ENCODE results near the gene CLINT1.

CLINT1 gene

DNA sequence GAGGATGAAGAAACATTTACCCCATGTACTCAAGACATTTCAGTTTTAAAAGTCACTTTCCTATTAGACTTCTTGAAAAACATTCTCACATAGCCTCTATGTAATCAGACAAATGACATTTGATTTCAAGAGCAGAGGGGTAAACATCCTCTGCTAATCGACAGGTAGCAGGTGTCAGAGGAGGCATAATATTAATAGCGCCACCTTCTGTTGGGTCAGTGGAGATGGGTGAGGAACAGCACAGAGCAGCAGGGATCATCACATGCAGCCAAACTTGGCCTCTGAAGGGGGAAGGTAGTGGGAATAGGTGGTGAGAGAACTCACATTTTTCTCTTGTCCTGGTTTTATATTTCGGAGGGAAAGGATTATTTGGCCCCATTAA is 118.7 kb downstream of the CLINT1 start:
- Histone ChIP-seq H3K4me2 (ENCODE audit: low read length) (no peak overlapping the region), H3K27ac (ENCODE audit: low read length) (no peak overlapping the region), H3K27me3 (ENCODE audit: low read depth, low read length) (no peaks in the 10 kb centered on the region), H3K36me3 (replicated peaks; ENCODE audit: low read depth, low read length) (peaks cover 12% of the 10 kb centered on the region), H3K4me1 (ENCODE audit: low read length) (peaks cover 10% of the 10 kb centered on the region; the same call in 1 of the 2 replicates), H4K20me1 (ENCODE audit: insufficient read depth, low read length) (no peaks in the 10 kb centered on the region), H2AFZ (ENCODE audit: low read depth, low read length) (no peak overlapping the region), H3K9ac (ENCODE audit: low read length) (no peak overlapping the region), H3K79me2 (ENCODE audit: low read length) (0 out of 2 replicates have a peak, but pooled peaks cover 4% of the 10 kb centered on the region), H3K9me3 (ENCODE audit: insufficient read depth, low read length) (no peaks in the 10 kb centered on the region), H3K4me3 (ENCODE audit: low read length) (no peak overlapping the region)
- TF ChIP-seq EZH2phosphoT487 (IDR thresholded peaks at IDR 0.05; ENCODE audit: low read depth): no peak
- TF ChIP-seq, protein P1, sequence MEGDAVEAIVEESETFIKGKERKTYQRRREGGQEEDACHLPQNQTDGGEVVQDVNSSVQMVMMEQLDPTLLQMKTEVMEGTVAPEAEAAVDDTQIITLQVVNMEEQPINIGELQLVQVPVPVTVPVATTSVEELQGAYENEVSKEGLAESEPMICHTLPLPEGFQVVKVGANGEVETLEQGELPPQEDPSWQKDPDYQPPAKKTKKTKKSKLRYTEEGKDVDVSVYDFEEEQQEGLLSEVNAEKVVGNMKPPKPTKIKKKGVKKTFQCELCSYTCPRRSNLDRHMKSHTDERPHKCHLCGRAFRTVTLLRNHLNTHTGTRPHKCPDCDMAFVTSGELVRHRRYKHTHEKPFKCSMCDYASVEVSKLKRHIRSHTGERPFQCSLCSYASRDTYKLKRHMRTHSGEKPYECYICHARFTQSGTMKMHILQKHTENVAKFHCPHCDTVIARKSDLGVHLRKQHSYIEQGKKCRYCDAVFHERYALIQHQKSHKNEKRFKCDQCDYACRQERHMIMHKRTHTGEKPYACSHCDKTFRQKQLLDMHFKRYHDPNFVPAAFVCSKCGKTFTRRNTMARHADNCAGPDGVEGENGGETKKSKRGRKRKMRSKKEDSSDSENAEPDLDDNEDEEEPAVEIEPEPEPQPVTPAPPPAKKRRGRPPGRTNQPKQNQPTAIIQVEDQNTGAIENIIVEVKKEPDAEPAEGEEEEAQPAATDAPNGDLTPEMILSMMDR (IDR thresholded peaks at IDR 0.05; ENCODE audit: low read depth, low read length): peak; percentile 66

DNA sequence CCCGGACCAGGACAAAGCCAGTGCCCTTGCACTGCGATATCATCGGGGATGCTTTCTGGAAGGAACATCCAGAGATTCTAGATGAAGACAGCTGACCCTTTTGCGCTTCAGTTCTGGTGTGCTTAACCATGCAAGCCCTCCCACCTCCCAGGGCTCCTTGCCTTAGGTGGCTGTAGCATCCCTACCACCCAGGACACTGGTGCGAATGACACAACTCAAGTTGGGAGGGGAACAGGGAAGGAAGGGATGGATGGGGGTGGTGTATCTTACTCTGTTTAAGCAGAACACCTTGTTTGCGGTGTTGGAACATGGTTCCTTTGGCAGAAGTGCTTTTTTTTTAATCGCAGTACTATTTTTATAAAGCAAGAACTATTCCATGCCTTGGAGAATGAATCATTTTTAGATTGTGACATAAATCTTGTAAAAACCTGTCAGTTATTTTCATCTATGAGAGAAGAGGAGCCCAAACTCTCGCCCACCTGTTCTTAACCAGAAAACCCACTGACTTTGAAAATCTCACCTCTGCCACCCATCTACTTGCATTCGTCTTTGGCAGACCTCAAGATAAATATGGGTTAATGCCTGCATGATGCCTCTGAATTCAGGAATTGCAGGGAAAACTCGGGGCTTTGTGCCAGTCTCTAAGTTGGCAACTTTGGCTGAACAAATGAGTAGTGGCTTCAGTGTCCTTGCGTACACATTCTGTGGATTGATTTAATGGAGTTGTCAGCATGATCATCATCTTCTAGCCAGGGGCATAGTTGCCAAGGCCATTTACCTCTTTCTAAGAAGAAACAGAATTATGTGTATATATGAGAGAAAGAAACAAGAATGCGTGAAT is 119.3 kb downstream of the CLINT1 start:
- Histone ChIP-seq H4K20me1 (ENCODE audit: insufficient read depth, low read length) (no peaks in the 10 kb centered on the region), H3K27ac (ENCODE audit: low read length) (no peak overlapping the region), H3K4me3 (ENCODE audit: low read length) (no peak overlapping the region), H3K79me2 (ENCODE audit: low read length) (0 out of 2 replicates have a peak, but pooled peaks cover under 1% of the 10 kb centered on the region), H3K4me2 (ENCODE audit: low read length) (no peak overlapping the region), H3K4me1 (ENCODE audit: low read length) (peaks cover 7% of the 10 kb centered on the region; the same call in 1 of the 2 replicates), H3K36me3 (replicated peaks; ENCODE audit: low read depth, low read length) (peaks cover 12% of the 10 kb centered on the region), H3K27me3 (ENCODE audit: low read depth, low read length) (no peaks in the 10 kb centered on the region), H3K9me3 (ENCODE audit: insufficient read depth, low read length) (no peaks in the 10 kb centered on the region), H3K9ac (ENCODE audit: low read length) (no peak overlapping the region), H2AFZ (ENCODE audit: low read depth, low read length) (no peak overlapping the region)
- no peak for TF ChIP-seq EZH2phosphoT487 (IDR thresholded peaks at IDR 0.05; ENCODE audit: low read depth)
- TF ChIP-seq, protein P1 (IDR thresholded peaks at IDR 0.05; ENCODE audit: low read depth, low read length): no peak

DNA sequence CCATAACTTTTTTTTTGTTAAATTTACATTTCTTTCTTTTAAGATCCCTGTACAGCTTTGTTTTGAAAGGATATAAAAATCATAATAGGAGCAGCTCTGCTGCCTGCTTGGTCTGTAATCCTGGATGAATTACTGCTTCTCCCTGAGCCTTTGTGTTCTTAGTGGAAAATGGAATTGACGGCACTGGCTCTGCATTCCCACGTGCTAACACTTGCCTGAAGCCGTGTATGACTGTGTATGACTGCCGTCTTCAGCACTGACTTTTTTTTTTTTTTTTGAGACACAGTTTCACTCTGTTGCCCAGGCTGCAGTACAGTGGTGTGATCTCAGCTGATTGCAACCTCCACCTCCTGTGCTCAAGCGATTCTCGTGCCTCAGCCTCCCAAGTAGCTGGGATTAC is 123.0 kb downstream of the CLINT1 start:
- no peaks in the 10 kb centered on the region for H3K9me3 ChIP-seq (ENCODE audit: insufficient read depth, low read length)
- peaks cover 15% of the 10 kb centered on the region for H3K36me3 ChIP-seq (replicated peaks; ENCODE audit: low read depth, low read length)
- no peak overlapping the region for H3K9ac ChIP-seq (ENCODE audit: low read length)
- no peak overlapping the region for H2AFZ ChIP-seq (ENCODE audit: low read depth, low read length)
- H3K79me2 ChIP-seq (ENCODE audit: low read length): no peaks in the 10 kb centered on the region
- no peaks in the 10 kb centered on the region for H3K27me3 ChIP-seq (ENCODE audit: low read depth, low read length)
- H4K20me1 ChIP-seq (ENCODE audit: insufficient read depth, low read length): no peaks in the 10 kb centered on the region
- 0 out of 2 replicates have a peak, but pooled peaks cover 4% of the 10 kb centered on the region for H3K4me1 ChIP-seq (ENCODE audit: low read length)
- TF ChIP-seq, protein P1 (IDR thresholded peaks at IDR 0.05; ENCODE audit: low read depth, low read length): no peak
- no peak for TF ChIP-seq EZH2phosphoT487 (IDR thresholded peaks at IDR 0.05; ENCODE audit: low read depth)
- H3K4me3 ChIP-seq (ENCODE audit: low read length): no peak overlapping the region
- no peak overlapping the region for H3K4me2 ChIP-seq (ENCODE audit: low read length)
- no peak overlapping the region for H3K27ac ChIP-seq (ENCODE audit: low read length)
